Colonic mucosa (tissue), 4 donors: Measurements from ENCODE around the gene AAK1. TPM values are rescaled to one million over a fixed set of nuclear protein-coding genes. Genes with fewer than 3 reads are reported as not detected.
"Not testable (repeated sequence)": the region's sequence is repeated elsewhere in the genome, so short reads cannot be mapped to it uniquely, and the experiment has no call there.

ENCODE experiments used
- DNase-seq: peaks from one replicate; pipeline ENCODE4 v3.0.0-alpha.2; 2020
- H3K27ac ChIP-seq: fragments of 200-600 bp; one replicate; pipeline ENCODE4 v1.8.0; 2021
- H3K27me3 ChIP-seq: fragments of 200-600 bp; one replicate; pipeline ENCODE4 v1.8.0; 2021
- H3K36me3 ChIP-seq: fragments of 200-600 bp; one replicate; pipeline ENCODE4 v1.8.0; 2021
- H3K4me1 ChIP-seq: fragments of 200-600 bp; one replicate; pipeline ENCODE4 v1.8.0; 2021; ENCODE audit warnings: mild to moderate bottlenecking
- H3K4me3 ChIP-seq: fragments of 200-600 bp; one replicate; pipeline ENCODE4 v1.8.0; 2021
- H3K9ac ChIP-seq, 2 donors: one replicate each; pipeline ENCODE4 v1.7.0; 2013; ENCODE audit warnings: control low read depth in 2 of 2, low read depth in 2 of 2, low read length in 2 of 2
- H3K9me3 ChIP-seq: fragments of 200-600 bp; one replicate; pipeline ENCODE4 v1.8.0; 2021
- intact Hi-C: fragments of 100-400 bp; cut with DNase I; formaldehyde crosslinking; loops from one replicate; pipeline ENCODE4 v1.14.1; 2022
- total RNA-seq, 2 donors: library from RNA; stranded (reverse); fragmentation: NEBNext Ultra II Directional in 1 of 2; extraction: Animal tissue kit (Norgen Biotek cat#: 25700) in 1 of 2; gene quantifications; one replicate each; pipeline ENCODE4 v1.2.1, GENCODE V29; 2021
- TF ChIP-seq, protein P1 (sequence below): fragments of 200-600 bp; IDR thresholded peaks from one replicate; pipeline ENCODE4 v1.8.0; 2022; ENCODE audit warnings: antibody characterized with exemption, mild to moderate bottlenecking
- donor health status: healthy.
- donor health status: DM: no; HTN: no; CAD: no.
- donor health status: DM: no; HTN: no; CAD: no.

AAK1 gene
- total RNA-seq, 2 donors from 2014 or later, result 33.5 to 41.7 TPM

DNA sequence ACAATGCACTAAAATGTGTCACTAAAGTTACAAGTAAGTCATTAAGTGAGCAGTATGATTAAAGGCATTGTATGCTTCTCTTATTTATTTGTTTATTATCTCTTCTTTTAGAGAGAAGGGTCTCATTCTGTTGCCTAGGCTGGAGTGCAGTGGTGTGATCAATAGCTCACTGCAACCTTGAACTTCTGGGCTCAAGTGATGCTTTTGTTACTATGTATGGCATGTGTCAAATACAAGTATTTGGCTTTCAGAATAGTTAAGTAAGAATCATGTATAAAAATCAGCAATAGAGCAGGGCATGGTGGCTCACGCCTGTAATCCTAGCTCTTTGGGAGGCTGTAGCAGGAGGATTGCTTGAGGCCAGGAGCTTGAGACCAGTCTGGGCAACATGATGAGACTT, 15.8 kb upstream of the AAK1 start:
- Histone ChIP-seq H3K4me3 (no peak overlapping the region), H3K27me3 (no peaks in the 10 kb centered on the region), H3K4me1 (no peaks in the 10 kb centered on the region), H3K27ac (no peak overlapping the region), H3K9ac (no peak overlapping the region), H3K36me3 (no peaks in the 10 kb centered on the region), H3K9me3 (no peaks in the 10 kb centered on the region)
- no peak for DNase-seq
- TF ChIP-seq, protein P1, sequence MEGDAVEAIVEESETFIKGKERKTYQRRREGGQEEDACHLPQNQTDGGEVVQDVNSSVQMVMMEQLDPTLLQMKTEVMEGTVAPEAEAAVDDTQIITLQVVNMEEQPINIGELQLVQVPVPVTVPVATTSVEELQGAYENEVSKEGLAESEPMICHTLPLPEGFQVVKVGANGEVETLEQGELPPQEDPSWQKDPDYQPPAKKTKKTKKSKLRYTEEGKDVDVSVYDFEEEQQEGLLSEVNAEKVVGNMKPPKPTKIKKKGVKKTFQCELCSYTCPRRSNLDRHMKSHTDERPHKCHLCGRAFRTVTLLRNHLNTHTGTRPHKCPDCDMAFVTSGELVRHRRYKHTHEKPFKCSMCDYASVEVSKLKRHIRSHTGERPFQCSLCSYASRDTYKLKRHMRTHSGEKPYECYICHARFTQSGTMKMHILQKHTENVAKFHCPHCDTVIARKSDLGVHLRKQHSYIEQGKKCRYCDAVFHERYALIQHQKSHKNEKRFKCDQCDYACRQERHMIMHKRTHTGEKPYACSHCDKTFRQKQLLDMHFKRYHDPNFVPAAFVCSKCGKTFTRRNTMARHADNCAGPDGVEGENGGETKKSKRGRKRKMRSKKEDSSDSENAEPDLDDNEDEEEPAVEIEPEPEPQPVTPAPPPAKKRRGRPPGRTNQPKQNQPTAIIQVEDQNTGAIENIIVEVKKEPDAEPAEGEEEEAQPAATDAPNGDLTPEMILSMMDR, result no peak
- intact Hi-C loops, result no loop called here

DNA sequence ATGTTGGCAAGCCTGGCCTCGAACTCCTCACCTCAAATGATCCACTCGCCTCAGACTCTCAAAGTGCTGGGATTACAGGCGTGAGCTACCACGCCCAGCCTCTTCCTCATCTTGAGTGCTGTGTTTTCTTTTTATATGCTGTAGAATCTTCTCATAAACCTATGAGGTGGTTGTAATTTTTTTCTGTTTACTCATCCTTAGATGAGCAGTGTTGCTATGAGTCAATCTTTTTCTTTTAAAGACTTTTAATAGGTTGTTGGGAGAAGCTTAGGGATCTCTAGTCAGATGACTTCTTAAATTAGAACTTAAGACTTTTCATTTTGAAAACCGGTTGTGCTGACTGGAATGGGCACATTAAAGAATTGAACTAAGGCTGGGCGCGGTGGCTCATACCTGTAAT, 8.7 kb upstream of the AAK1 start:
- H3K27ac ChIP-seq, result no peak overlapping the region
- H3K4me1 ChIP-seq, result no peaks in the 10 kb centered on the region
- intact Hi-C loops, result no loop called here
- H3K4me3 ChIP-seq, result no peak overlapping the region
- H3K36me3 ChIP-seq, result no peaks in the 10 kb centered on the region
- no peak for DNase-seq
- TF ChIP-seq, protein P1, result no peak
- H3K9me3 ChIP-seq, result no peaks in the 10 kb centered on the region
- H3K27me3 ChIP-seq, result no peaks in the 10 kb centered on the region
- no peak overlapping the region for H3K9ac ChIP-seq

DNA sequence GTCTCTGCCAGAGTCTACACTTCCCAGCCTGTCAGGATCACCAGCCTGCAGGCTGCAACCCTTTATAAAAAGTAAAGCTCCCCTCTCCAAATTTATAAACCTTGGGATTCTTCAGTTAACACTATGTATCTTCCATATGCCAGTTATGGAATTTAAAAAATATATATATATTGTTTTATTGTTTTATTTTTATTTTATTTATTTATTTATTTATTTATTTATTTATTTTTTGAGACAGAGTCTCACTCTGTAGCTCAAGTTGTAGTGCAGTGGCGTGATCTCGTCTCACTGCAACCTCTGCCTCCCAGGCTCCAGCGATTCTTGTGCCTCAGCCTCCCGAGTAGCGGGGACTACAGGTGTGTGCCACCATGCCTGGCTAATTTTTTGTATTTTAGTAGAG, 3.7 kb upstream of the AAK1 start:
- intact Hi-C loops, H3K9ac ChIP-seq, DNase-seq, H3K4me1 ChIP-seq, H3K27me3 ChIP-seq, H3K27ac ChIP-seq, H3K9me3 ChIP-seq, H3K36me3 ChIP-seq, H3K4me3 ChIP-seq: not testable (repeated sequence)

DNA sequence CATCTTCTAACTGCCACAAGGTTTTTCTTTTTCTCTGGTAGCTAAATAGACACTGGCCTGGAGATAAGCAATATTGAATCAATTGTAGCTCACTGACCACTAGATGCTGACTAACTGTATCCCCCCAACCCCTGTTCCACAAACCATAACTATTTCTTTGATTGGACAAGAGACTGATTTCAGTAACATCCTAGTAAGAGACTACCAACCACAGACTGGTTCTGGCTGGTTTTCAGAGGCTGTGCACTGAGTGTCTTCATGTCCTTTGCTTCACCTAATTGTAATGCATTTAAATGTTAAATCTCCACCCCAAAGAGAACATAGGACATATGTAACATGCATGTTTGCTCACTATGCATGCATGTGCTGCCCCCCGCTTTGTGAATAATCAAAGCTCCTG, 3.2 kb upstream of the AAK1 start:
- no peak overlapping the region for H3K9ac ChIP-seq
- intact Hi-C loops, result no loop called here
- TF ChIP-seq, protein P1, result no peak
- no peak for DNase-seq
- no peaks in the 10 kb centered on the region for H3K4me1 ChIP-seq
- H3K27ac ChIP-seq, result no peak overlapping the region
- no peaks in the 10 kb centered on the region for H3K27me3 ChIP-seq
- no peaks in the 10 kb centered on the region for H3K36me3 ChIP-seq
- H3K9me3 ChIP-seq, result no peaks in the 10 kb centered on the region
- no peak overlapping the region for H3K4me3 ChIP-seq

DNA sequence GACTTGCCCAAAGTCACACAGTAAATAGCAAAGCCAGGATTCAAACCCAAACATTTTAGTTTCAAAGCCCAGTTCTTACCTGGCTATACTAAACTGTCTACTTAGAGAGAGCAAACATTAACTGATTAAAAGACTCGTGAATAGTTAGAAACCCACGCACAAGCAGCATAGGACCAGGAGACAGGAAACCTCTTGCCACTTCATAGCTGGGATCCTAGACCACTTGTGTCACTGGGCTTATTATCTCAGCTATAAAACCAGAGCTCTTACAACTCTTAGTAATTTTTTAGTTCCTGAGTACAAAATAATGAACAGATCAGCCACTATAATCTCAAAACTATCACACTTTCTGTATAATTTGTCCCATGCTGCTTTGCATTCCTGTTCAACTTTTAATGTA, 2.4 kb upstream of the AAK1 start:
- no peak overlapping the region for H3K9ac ChIP-seq
- no peak overlapping the region for H3K4me3 ChIP-seq
- no peaks in the 10 kb centered on the region for H3K4me1 ChIP-seq
- DNase-seq, result no peak
- H3K36me3 ChIP-seq, result no peaks in the 10 kb centered on the region
- TF ChIP-seq, protein P1, result no peak
- no peak overlapping the region for H3K27ac ChIP-seq
- no peaks in the 10 kb centered on the region for H3K9me3 ChIP-seq
- no peaks in the 10 kb centered on the region for H3K27me3 ChIP-seq
- intact Hi-C loops, result no loop called here

DNA sequence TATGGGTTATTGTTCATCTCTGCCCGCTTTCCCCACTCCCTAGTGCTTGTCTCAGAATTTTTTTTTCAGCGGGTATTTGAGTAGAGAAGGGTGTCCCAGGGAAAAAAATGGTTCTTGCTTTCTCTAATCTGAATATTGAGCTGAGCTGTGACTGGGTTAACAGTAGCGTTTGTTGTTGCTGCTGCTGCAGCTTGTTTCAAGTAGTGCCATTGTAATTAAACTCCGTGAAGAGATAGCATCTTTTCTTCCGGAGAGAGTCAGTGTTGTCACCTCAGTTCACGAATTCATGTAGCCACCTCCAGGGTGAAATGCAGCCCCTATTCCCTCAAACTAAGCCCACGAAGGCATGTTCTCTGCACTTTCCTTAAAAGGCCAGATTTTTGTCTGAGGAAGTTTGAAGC, 1.5 kb upstream of the AAK1 start:
- TF ChIP-seq, protein P1, result no peak
- H3K4me3 ChIP-seq, result peak overlapping the region; percentile 85
- peak overlapping the region in 1 of 2 donors; percentile 85 for H3K9ac ChIP-seq
- H3K27ac ChIP-seq, result peak overlapping the region; percentile 95
- H3K9me3 ChIP-seq, result no peaks in the 10 kb centered on the region
- intact Hi-C loops, result no loop called here
- H3K36me3 ChIP-seq, result no peaks in the 10 kb centered on the region
- no peak for DNase-seq
- no peaks in the 10 kb centered on the region for H3K27me3 ChIP-seq
- no peaks in the 10 kb centered on the region for H3K4me1 ChIP-seq
